D721Med (cell line): ENCODE measurements around the gene LRSAM1.

ENCODE experiments used
- DNase-seq: peaks from one replicate; pipeline ENCODE4 v3.0.0; 2011; ENCODE audit warnings: low spot score; ENCODE audit not compliant: insufficient read length
- FAIRE-seq: peaks from 2 replicates; lab custom pipeline; 2011; peaks lifted over from hg19 to GRCh38; lab: Jason Lieb, UNC
- CTCF ChIP-seq: IDR thresholded peaks from 2 replicates; pipeline ENCODE4 v1.5.1; 2012; ENCODE audit warnings: mild to moderate bottlenecking, control low read depth; ENCODE audit not compliant: insufficient read depth; ENCODE audit errors: missing control alignments

The LRSAM1 gene

GRCh38 chr9:127479507-127480081 is 28.3 kb downstream of the LRSAM1 start:
- DNase-seq, result no peak
- no peak for FAIRE-seq
- no peak for TF ChIP-seq CTCF

GRCh38 chr9:127482662-127483061 is 31.4 kb downstream of the LRSAM1 start:
- no peak for TF ChIP-seq CTCF
- no peak for DNase-seq
- no peak for FAIRE-seq

GRCh38 chr9:127485995-127486394 is 34.7 kb downstream of the LRSAM1 start:
- TF ChIP-seq CTCF, result no peak
- FAIRE-seq (no peak), DNase-seq (no peak)

- DNase-seq (no peak), FAIRE-seq (no peak)
- no peak for TF ChIP-seq CTCF
Measured at GRCh38 chr9:127488946-127489345, 37.6 kb downstream of the LRSAM1 start.

GRCh38 chr9:127489471-127490115 is 38.3 kb downstream of the LRSAM1 start:
- DNase-seq, result no peak
- TF ChIP-seq CTCF, result no peak
- no peak for FAIRE-seq

GRCh38 chr9:127490535-127491230 is 39.4 kb downstream of the LRSAM1 start:
- FAIRE-seq (no peak), DNase-seq (no peak)
- TF ChIP-seq CTCF, result no peak

- FAIRE-seq (no peak), DNase-seq (no peak)
- TF ChIP-seq CTCF, result no peak
Measured at GRCh38 chr9:127491516-127491915, 40.2 kb downstream of the LRSAM1 start.
